HG03108 (cell line): ENCODE data around the gene MUC21.
"Not testable (repeated sequence)": the region's sequence is repeated elsewhere in the genome, so short reads cannot be mapped to it uniquely, and the experiment has no call there.

Experiments used
- ATAC-seq: cut with Tn5 transposase; IDR thresholded peaks from one replicate; pipeline ENCODE4 v1.9.1; 2021; ENCODE audit warnings: moderate library complexity; ENCODE audit not compliant: unreplicated experiment

Gene MUC21

GRCh38 chr6:30966154-30966553, 17.4 kb upstream of the MUC21 start:
- no peak for ATAC-seq

DNA sequence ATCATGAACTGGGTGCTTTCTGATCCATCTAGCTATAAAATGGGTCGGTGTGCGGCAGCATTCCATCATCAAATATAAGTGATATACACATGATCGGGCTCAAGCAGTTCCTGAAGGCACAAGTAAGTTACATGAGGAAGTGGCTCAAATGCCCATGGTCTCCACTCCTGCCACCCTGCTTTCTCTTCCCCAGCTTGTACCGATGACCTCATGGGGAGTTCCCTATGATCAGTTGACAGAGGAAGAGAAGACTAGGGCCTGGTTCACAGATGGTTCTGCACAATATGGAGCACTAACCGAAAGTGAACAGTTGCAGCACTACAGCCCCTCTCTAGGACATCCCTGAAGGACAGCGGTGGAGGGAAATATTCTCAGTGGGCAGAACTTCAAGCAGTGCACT, 14.3 kb upstream of the MUC21 start:
- ATAC-seq = not testable (repeated sequence)

DNA sequence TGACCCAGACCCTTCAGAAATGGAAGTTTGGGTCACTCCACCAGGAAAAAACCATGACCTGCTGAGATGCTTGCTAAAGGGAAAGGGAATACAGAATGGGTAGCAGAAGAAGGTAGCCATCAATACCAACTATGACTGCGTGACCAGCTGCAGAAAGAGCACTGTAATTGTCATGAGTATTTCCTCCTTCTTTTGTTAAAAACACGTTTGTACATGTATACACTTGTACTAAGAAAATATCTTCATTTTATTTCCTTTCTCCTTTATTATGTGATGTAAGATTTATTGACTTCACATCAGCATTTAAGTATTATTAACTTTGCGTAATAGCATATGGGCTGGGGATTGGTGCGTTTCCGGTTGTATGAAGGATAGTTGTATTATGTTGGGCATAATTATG, 12.6 kb upstream of the MUC21 start:
- no peak for ATAC-seq

- ATAC-seq = no peak
These were observed 10.7 kb upstream of the MUC21 start for GRCh38 chr6:30972816-30973215.

- no peak for ATAC-seq
These were observed 8.8 kb upstream of the MUC21 start for GRCh38 chr6:30974490-30975252.

- no peak for ATAC-seq
These were observed 4.4 kb upstream of the MUC21 start for GRCh38 chr6:30979141-30979540.

DNA sequence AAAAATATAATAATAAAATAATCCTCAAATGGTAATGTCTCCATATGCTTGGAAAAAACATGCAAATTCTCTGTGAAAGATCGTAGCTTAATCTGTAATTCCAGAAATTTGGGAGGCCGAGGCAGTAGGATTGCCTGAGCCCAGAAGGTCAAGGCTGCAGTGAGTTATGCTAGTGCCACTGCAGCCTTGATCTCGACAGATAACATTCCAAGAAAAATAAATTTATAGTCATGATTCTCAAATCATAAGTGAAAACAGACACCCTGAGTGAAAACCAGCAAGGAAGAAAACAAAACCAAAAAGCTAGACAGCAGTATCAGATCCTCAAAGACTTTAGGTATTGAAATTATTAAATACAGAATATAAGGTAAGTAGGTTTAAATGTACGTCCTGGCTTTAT, 3.8 kb upstream of the MUC21 start:
- ATAC-seq = no peak

GRCh38 chr6:30981942-30982772, 1.4 kb upstream of the MUC21 start:
- no peak for ATAC-seq

- no peak for ATAC-seq
These were observed 2.0 kb downstream of the MUC21 start for GRCh38 chr6:30985490-30985889.

- no peak for ATAC-seq
These were observed 3.8 kb downstream of the MUC21 start for GRCh38 chr6:30987304-30987703.

GRCh38 chr6:30988209-30988825, 4.8 kb downstream of the MUC21 start:
- ATAC-seq = no peak

DNA sequence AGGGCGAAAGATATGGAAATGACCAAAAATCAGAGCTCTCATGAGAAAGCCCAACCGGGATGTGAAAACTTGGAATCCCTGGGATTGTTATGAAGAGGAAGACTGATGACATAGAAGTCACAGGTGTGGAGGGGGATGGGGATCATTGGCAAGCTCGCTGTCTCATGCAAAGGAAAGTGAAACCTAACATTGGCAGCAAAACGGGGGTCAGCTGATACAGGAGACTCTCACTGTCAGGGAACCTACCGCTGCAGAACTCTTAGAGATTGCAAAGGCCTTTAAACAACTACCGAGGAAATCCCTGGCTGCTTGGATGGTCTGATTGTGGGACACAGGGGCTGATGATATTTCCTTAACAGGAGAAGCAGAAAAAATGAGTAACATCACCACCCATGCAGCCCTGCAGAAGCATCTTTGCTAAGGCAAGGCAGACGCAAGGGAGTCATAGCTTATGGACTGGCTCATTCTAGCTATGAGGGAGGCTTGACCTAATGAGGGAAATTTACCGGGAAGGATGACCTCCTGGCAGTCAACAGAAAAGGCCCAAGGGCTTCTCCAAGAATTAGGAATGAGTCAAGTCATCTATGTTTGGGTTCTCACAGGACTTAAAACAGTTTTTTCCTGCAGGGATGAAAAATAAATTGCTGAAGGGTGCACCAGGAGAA, 7.0 kb downstream of the MUC21 start:
- ATAC-seq = no peak

- no peak for ATAC-seq
These were observed 8.4 kb downstream of the MUC21 start for GRCh38 chr6:30991891-30992290.

GRCh38 chr6:30997301-30997700, 13.8 kb downstream of the MUC21 start:
- no peak for ATAC-seq

DNA sequence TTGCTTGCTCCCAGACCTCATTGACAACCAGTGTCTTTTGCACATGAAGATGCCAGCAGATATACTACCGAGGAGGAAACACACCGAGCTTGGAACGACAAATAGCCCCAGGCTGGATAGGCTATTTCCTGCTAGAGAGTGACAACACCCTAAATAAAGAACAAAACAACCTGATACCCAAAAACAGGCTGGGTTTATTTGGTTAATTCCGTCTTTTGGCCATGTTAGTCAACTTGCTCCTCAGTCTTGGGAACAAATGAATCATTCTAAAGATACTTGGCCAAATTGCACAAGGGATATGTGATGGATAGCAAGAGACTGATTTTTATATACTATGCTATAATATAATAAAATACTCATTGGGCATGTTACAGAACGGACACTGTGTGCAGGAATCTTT, 15.3 kb downstream of the MUC21 start:
- ATAC-seq = no peak

DNA sequence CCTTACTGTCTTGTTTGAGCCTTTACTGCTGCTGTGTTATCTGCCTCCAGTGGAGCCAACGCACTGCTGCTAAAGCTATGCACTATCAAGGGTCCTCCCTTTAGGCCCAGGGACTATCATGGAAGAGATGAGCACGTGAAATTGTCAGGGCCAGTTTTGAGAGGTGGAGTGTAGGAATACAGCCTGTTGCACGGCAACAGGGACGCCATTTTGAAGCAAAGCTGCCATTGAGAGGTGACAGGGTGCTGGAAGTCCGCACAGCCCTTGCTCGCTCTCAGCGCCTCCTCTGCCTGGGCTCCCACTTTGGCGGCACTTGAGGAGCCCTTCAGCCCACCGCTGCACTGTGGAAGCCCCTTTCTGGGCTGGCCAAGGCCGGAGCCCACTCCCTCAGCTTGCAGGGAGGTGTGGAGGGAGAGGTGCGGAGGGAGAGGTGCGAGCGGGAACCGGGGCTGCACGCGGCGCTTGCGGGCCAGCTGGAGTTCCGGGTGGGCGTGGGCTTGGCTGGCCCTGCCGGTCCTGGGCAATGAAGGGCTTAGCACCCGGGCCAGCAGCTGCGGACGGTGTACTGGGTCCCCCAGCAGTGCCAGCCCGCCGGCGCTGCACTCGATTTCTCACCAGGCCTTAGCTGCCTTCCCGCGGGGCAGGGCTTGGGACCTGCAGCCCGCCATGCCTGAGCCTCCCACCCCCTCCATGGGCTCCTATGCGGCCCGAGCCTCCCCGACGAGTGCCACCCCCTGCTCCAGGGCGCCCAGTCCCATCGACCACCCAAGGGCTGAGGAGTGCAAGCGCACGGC, 16.7 kb downstream of the MUC21 start:
- not testable (repeated sequence) for ATAC-seq

- ATAC-seq = no peak
These were observed 17.9 kb downstream of the MUC21 start for GRCh38 chr6:31001281-31001888.

DNA sequence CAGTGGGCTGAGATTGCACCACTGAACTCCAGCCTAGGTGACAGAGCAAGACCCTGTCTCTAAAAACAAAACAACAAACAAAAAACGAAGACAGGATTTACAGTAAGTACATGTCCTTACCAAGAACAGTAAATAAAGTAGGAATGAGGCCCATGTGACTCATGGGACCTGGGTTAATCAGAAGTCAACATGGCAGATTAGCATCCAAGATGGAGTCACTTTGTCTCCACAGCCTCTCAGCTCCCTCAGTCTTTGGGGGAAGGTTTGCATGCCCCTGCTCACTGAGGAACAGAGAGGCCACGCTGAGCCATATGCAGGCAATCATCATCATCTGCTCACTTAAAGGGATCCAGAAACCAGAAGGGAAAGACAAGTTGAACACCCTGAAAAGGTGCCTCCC, 19.0 kb downstream of the MUC21 start:
- no peak for ATAC-seq

GRCh38 chr6:31004794-31005193, 21.3 kb downstream of the MUC21 start:
- ATAC-seq = no peak
